ENCODE data around the gene STAP2.

Gene STAP2

GRCh38 chr19:4371247-4372164 lies 32.9 kb upstream of the STAP2 start:
- no peaks in the 10 kb centered on the region for H3K9me3 ChIP-seq (replicated peaks in 1 of 2; ENCODE audit: control insufficient read depth in 2 of 2, insufficient read depth in 1 of 2, low read depth in 1 of 2, low read length in 2 of 2)
- H3K27ac ChIP-seq (replicated peaks; ENCODE audit: low read length) = peak overlapping the region; percentile 19
- no peak overlapping the region for H3K4me2 ChIP-seq (ENCODE audit: insufficient read depth, low read length, poor library complexity, severe bottlenecking)
- H2BK15ac ChIP-seq (ENCODE audit: low read length) = no peak overlapping the region
- no peak overlapping the region for H2BK12ac ChIP-seq (ENCODE audit: low read length)
- H2AFZ ChIP-seq (ENCODE audit: low read length) = no peak overlapping the region
- no CpG with 5 or more reads among the region's 31 CpGs for WGBS, 2 donors (ENCODE audit: extremely low coverage in 2 of 2, insufficient read length in 2 of 2, insufficient replicate concordance in 1 of 2)
- H3K23ac ChIP-seq (ENCODE audit: low read depth, low read length, poor library complexity) = no peak overlapping the region
- H3K4ac ChIP-seq (ENCODE audit: low read length) = no peak overlapping the region
- peaks cover 44% of the 10 kb centered on the region for H3K79me1 ChIP-seq (ENCODE audit: low read depth, low read length)
- peak overlapping the region; percentile 58 for H3K18ac ChIP-seq (ENCODE audit: low read length)
- H2BK120ac ChIP-seq (ENCODE audit: low read depth, low read length) = no peak overlapping the region
- peak overlapping the region; percentile 42 for H2BK5ac ChIP-seq (ENCODE audit: low read length)
- no peak for DNase-seq (ENCODE audit: low spot score)
- no peak overlapping the region for H4K91ac ChIP-seq (ENCODE audit: low read depth, low read length, poor library complexity)
- no peak overlapping the region for H3K9ac ChIP-seq (ENCODE audit: low read depth, low read length, poor library complexity)
- no peak overlapping the region for H3K4me3 ChIP-seq (ENCODE audit: low read length in 2 of 2)
- no peak overlapping the region for H4K8ac ChIP-seq (ENCODE audit: low read depth, low read length)
- H2AK5ac ChIP-seq (ENCODE audit: low read depth, low read length) = no peak overlapping the region
- peak overlapping the region; percentile 14 for H3K14ac ChIP-seq (ENCODE audit: low read length)
- peaks cover 28 to 31% of the 10 kb centered on the region in 2 donors for H3K4me1 ChIP-seq (ENCODE audit: control insufficient read depth in 2 of 2, insufficient read depth in 1 of 2, low read depth in 1 of 2, low read length in 2 of 2)
- peaks cover 10 to 14% of the 10 kb centered on the region in 2 donors for H3K36me3 ChIP-seq (replicated peaks in 1 of 2; ENCODE audit: control insufficient read depth in 2 of 2, insufficient read depth in 2 of 2, low read length in 2 of 2)
- H3K27me3 ChIP-seq (ENCODE audit: control insufficient read depth in 3 of 3, insufficient read depth in 3 of 3, low read depth in 1 of 3, low read length in 3 of 3) = no peaks in the 10 kb centered on the region

GRCh38 chr19:4370418-4371041 lies 31.9 kb upstream of the STAP2 start:
- H3K9me3 ChIP-seq (replicated peaks in 1 of 2; ENCODE audit: control insufficient read depth in 2 of 2, insufficient read depth in 1 of 2, low read depth in 1 of 2, low read length in 2 of 2) = no peaks in the 10 kb centered on the region
- H3K27ac ChIP-seq (replicated peaks; ENCODE audit: low read length) = no peak overlapping the region
- peaks cover 44% of the 10 kb centered on the region for H3K79me1 ChIP-seq (ENCODE audit: low read depth, low read length)
- peak overlapping the region; percentile 89 for H2AK5ac ChIP-seq (ENCODE audit: low read depth, low read length)
- H3K4me3 ChIP-seq (ENCODE audit: low read length in 2 of 2) = no peak overlapping the region
- no peak overlapping the region for H4K8ac ChIP-seq (ENCODE audit: low read depth, low read length)
- H4K91ac ChIP-seq (ENCODE audit: low read depth, low read length, poor library complexity) = no peak overlapping the region
- no peak overlapping the region for H3K4ac ChIP-seq (ENCODE audit: low read length)
- no peak overlapping the region for H3K14ac ChIP-seq (ENCODE audit: low read length)
- peaks cover 16 to 24% of the 10 kb centered on the region in 2 donors for H3K36me3 ChIP-seq (replicated peaks in 1 of 2; ENCODE audit: control insufficient read depth in 2 of 2, insufficient read depth in 2 of 2, low read length in 2 of 2)
- peaks cover 21 to 24% of the 10 kb centered on the region in 2 donors for H3K4me1 ChIP-seq (ENCODE audit: control insufficient read depth in 2 of 2, insufficient read depth in 1 of 2, low read depth in 1 of 2, low read length in 2 of 2)
- no peaks in the 10 kb centered on the region for H3K27me3 ChIP-seq (ENCODE audit: control insufficient read depth in 3 of 3, insufficient read depth in 3 of 3, low read depth in 1 of 3, low read length in 3 of 3)
- no peak overlapping the region for H2BK120ac ChIP-seq (ENCODE audit: low read depth, low read length)
- no peak overlapping the region for H2AFZ ChIP-seq (ENCODE audit: low read length)
- no peak overlapping the region for H2BK5ac ChIP-seq (ENCODE audit: low read length)
- peak overlapping the region; percentile 87 for H3K18ac ChIP-seq (ENCODE audit: low read length)
- H3K9ac ChIP-seq (ENCODE audit: low read depth, low read length, poor library complexity) = peak overlapping the region; percentile 47
- DNase-seq (ENCODE audit: low spot score) = no peak
- no peak overlapping the region for H3K4me2 ChIP-seq (ENCODE audit: insufficient read depth, low read length, poor library complexity, severe bottlenecking)
- no peak overlapping the region for H2BK12ac ChIP-seq (ENCODE audit: low read length)
- H2BK15ac ChIP-seq (ENCODE audit: low read length) = no peak overlapping the region
- H3K23ac ChIP-seq (ENCODE audit: low read depth, low read length, poor library complexity) = peak overlapping the region; percentile 48
- WGBS, 2 donors (ENCODE audit: extremely low coverage in 2 of 2, insufficient read length in 2 of 2, insufficient replicate concordance in 1 of 2) = no CpG with 5 or more reads among the region's 15 CpGs

GRCh38 chr19:4369888-4370260 lies 31.2 kb upstream of the STAP2 start:
- peak overlapping the region; percentile 78 for H2BK15ac ChIP-seq (ENCODE audit: low read length)
- H3K9ac ChIP-seq (ENCODE audit: low read depth, low read length, poor library complexity) = peak overlapping the region; percentile 86
- peak overlapping the region; percentile 75 for H3K23ac ChIP-seq (ENCODE audit: low read depth, low read length, poor library complexity)
- H3K9me3 ChIP-seq (replicated peaks in 1 of 2; ENCODE audit: control insufficient read depth in 2 of 2, insufficient read depth in 1 of 2, low read depth in 1 of 2, low read length in 2 of 2) = no peaks in the 10 kb centered on the region
- no peak overlapping the region for H2AFZ ChIP-seq (ENCODE audit: low read length)
- H3K4me2 ChIP-seq (ENCODE audit: insufficient read depth, low read length, poor library complexity, severe bottlenecking) = no peak overlapping the region
- no peak overlapping the region for H4K8ac ChIP-seq (ENCODE audit: low read depth, low read length)
- no peaks in the 10 kb centered on the region for H3K27me3 ChIP-seq (ENCODE audit: control insufficient read depth in 3 of 3, insufficient read depth in 3 of 3, low read depth in 1 of 3, low read length in 3 of 3)
- H3K14ac ChIP-seq (ENCODE audit: low read length) = peak overlapping the region; percentile 75
- H3K4me1 ChIP-seq (ENCODE audit: control insufficient read depth in 2 of 2, insufficient read depth in 1 of 2, low read depth in 1 of 2, low read length in 2 of 2) = peaks cover 15 to 18% of the 10 kb centered on the region in 2 donors
- H3K4ac ChIP-seq (ENCODE audit: low read length) = peak overlapping the region; percentile 53
- H2BK120ac ChIP-seq (ENCODE audit: low read depth, low read length) = peak overlapping the region; percentile 44
- peak overlapping the region; percentile 84 for H2AK5ac ChIP-seq (ENCODE audit: low read depth, low read length)
- H2BK12ac ChIP-seq (ENCODE audit: low read length) = peak overlapping the region; percentile 90
- no CpG with 5 or more reads among the region's 21 CpGs for WGBS, 2 donors (ENCODE audit: extremely low coverage in 2 of 2, insufficient read length in 2 of 2, insufficient replicate concordance in 1 of 2)
- H3K36me3 ChIP-seq (replicated peaks in 1 of 2; ENCODE audit: control insufficient read depth in 2 of 2, insufficient read depth in 2 of 2, low read length in 2 of 2) = peaks cover 21 to 31% of the 10 kb centered on the region in 2 donors
- H4K91ac ChIP-seq (ENCODE audit: low read depth, low read length, poor library complexity) = peak overlapping the region; percentile 38
- H3K27ac ChIP-seq (replicated peaks; ENCODE audit: low read length) = peak overlapping the region; percentile 63
- H3K4me3 ChIP-seq (ENCODE audit: low read length in 2 of 2) = no peak overlapping the region
- peak overlapping the region; percentile 87 for H3K18ac ChIP-seq (ENCODE audit: low read length)
- peak overlapping the region; percentile 78 for H2BK5ac ChIP-seq (ENCODE audit: low read length)
- peaks cover 45% of the 10 kb centered on the region for H3K79me1 ChIP-seq (ENCODE audit: low read depth, low read length)
- no peak for DNase-seq (ENCODE audit: low spot score)

Measured in neuronal stem cell (in vitro differentiated cells).